SIG-M5 (cell line): Measurements from ENCODE around the gene CDH22.

Experiments
- DNase-seq: peaks from one replicate; lab custom pipeline; 2025; lab: John Stamatoyannopoulos, UW

The CDH22 gene

DNA sequence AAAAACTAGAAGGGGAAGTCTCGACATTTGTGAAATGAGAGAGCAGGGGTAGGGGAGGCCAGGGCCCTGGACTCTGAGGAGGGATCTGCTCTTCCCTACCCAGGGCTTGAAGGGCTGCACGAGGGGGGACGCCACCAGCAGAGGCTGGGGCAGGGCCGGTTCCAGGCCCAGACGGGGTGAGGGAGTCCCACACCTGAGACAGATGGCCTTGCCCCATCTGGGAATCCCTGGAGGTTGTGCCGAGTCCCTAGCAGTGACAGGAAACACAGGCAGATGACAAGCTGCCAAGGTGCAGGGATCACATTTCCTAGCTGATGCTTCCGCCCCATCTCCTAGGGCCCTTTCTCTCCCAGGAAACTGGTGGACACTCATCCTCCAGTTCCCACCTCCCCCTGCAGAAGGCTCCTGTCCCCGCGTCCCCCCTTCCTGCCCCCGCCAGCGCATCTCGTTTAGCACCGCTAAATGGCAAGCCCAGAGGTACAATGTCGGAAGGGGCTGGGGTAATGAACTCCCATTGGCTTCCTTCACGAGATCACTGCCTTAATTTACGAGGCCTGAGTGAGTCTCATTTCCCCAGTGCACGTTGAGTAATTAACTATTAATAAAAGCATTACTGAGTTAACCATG is 35.2 kb upstream of the CDH22 start:
- no peak for DNase-seq

- DNase-seq: no peak
Observed at GRCh38 chr20:46342451-46343347, 34.4 kb upstream of the CDH22 start.

- no peak for DNase-seq
Observed at GRCh38 chr20:46342010-46342378, 33.7 kb upstream of the CDH22 start.

GRCh38 chr20:46341074-46342009 is 33.0 kb upstream of the CDH22 start:
- no peak for DNase-seq

GRCh38 chr20:46339037-46339436 is 30.7 kb upstream of the CDH22 start:
- no peak for DNase-seq

- no peak for DNase-seq
Observed at GRCh38 chr20:46336735-46337134, 28.4 kb upstream of the CDH22 start.

DNA sequence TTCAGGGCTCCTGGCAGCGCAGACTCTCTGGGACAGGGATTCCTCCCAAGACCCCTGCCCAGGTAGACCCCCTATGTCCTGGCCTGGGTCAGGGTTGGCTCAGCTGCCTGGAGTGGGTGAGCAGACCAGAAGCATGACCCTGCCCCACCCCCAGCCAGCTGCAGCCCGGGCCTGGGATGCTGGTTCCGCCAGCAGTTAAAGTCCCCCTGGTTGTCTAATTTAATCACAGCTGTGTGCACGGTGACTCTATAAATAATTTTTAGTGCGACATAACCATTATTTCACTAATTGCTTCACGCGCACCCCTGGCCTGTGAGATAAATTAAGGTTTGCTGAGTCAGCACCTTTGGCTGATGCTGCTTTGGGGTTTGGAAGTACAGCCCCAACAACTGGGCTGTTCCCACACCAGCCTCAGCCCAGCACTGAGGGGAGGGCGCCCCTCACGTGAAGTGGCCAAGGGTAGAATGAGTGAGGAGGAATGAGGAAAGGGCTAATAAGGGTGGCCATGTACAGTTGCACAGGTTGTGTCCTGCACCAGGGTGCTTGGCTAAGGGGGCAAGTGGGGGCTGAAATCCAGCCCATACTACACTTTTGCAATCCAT is 26.1 kb upstream of the CDH22 start:
- DNase-seq: no peak

GRCh38 chr20:46333161-46333991 is 25.1 kb upstream of the CDH22 start:
- no peak for DNase-seq

- no peak for DNase-seq
Observed at GRCh38 chr20:46332373-46333160, 24.3 kb upstream of the CDH22 start.

DNA sequence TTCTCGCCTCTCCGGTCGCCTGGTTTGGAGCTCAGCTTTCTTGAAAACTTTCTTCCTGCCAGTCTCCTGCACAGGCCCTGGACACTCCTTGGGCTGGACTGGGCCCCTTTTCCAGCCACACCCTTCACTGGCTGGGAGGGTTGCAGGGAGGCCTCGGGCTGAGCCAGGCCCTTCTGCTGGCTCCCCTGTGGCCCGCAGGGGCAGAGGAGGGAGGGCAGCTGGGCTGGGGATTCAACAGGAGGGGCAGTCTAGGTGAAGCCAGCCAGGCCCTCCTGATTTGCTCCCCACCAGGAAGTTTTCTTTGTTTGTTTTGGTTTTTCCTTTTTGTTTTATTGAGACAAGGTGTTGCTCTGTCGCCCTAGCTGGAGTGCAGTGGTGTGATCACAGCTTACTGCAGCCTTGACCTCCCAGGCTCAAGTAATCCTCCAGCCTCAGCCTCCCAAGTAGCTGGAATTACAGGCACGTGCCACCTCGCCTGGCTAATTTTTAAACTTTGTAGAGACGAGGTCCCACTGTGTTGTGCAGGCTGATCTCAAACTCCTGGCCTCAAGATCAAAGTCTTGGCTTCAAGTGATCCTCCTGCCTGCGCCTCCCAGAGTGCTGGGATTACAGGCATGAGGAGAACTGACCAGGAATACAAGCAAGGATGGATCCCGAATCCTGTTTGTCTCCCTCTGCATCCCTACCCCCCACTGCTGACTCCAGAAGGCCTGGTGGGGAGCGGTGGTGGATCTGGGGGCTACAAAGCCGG is 23.5 kb upstream of the CDH22 start:
- DNase-seq: no peak

DNA sequence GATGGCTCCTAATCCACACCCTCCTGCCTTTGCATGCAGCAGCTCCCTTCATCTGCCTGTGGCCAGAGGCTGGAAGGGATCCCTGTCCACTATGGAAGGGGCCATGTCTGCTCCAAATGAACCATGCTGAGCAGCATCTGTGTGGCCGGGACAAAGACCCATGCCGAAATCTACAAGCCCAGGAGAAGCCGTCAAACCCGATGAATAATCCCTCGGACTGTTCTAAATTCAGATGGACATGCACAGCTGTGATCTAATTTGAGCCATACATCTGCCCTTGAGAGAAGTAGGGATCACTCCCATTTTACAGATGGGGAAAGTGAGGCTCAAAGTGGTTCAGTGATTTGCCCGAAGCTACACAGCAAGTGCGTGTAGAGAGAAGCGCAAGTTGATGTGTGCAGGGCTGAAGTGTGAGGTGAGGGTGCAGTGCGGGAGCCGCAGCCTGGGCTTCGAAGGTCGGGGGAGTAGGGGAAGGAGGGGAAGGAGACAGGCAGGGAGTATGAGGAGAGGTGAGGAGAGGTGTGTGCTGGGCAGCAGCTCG is 22.6 kb upstream of the CDH22 start:
- no peak for DNase-seq

DNA sequence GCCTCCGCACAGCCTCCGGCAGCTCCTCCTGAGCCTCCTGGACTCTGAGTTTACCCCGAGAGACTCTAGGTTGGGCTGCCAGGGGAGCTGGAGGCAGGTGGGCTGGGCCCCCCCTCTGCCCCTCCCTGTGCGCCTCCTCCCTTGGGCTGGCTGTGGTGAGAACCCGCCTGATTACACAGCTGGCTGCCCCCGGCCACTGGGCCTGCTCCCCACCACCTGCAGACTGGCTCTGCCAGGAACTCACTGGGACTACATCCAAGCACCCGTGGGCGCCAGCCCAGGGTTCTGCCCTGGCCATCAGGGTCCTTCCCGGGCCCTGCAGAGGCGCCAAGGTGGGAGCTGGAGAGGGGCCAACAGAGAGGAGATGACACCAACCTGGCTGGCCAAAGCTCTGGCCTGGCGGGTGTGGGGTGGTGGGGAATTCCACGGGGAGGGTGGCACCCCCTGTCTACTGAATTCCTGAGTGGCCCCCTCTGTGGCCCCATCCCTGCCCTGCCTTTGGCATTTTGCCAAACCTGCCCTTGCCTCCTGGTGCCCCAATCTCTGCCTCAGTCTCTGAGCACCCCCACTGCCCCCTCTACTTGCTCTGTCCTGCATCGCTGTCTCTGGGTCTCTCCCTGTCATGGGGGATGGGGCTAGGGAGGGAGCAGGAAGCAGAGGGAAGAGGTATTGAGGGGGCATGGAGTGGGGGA is 21.9 kb upstream of the CDH22 start:
- DNase-seq: no peak

- DNase-seq: no peak
Observed at GRCh38 chr20:46328200-46328882, 20.0 kb upstream of the CDH22 start.

- no peak for DNase-seq
Observed at GRCh38 chr20:46327557-46327956, 19.3 kb upstream of the CDH22 start.

DNA sequence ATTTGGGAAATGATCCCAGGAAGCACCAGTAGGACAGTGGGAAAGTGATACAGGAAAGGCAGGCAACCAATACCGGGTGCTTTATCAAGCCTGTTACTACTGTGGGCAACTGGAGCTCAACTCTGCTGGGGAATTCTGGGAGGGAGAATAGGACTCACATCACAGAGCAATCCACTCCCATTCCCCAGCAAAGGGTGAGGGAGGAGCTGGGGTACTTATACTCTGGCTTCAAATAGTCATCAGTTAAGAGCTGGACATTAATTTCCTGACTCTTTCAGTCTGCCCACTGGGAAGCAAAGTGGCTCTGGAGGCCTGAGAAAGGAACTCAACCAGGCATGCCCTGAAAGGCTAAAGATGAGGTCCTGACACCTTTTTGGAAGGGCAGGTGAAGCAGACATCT is 17.5 kb upstream of the CDH22 start:
- DNase-seq: no peak

- DNase-seq: no peak
Observed at GRCh38 chr20:46324960-46325703, 16.8 kb upstream of the CDH22 start.

- DNase-seq: no peak
Observed at GRCh38 chr20:46324379-46324778, 16.1 kb upstream of the CDH22 start.
